ENCODE measurements around the gene CKS2. TPM values are rescaled to one million over a fixed set of nuclear protein-coding genes. Genes with fewer than 3 reads are reported as not detected.

The CKS2 gene
- 33.2 TPM for total RNA-seq

DNA sequence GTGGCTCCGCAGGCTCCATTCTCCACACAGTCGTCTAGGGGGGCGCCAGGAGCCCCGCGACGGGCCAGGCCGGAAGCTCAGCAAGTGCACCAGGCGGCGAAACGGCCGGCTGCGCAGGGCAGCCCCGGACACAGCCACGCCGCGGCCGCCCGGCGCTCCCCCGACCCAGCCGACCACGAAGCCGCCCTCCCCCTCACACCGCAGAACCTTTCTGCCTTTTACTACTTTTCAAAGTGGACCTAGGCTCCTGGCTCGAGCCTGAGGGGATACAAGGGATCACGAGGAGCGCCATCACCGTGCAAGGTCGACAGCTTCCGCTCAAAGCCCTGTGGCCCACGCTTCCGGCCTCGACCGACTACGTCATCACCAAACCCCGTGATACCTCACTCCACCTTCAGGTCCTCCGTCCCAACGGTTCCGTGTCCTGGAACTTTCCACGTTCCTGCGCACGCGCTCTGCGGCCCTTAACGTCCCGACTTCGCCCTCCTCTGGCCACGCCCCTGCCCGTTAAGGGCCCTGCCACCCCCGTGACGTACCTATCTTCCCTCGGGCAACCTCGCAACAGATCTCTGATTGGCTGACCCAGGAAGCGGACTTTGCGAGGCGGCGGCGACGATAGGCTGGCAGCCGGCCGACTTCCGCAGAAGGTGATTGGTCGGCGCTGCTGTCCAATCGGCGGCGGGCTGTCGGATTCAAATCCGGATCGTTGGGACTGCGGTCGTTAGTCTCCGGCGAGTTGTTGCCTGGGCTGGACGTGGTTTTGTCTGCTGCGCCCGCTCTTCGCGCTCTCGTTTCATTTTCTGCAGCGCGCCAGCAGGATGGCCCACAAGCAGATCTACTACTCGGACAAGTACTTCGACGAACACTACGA lies at the start of gene CKS2:
TSS of gene CKS2 (plus strand) at position 721 of the 871 bp plus-strand sequence. CDS start at position 819, 98 bp downstream.

GRCh38 chr9:89318123-89319014 lies 7.4 kb downstream of the CKS2 start, which contains the start of gene SECISBP2:
Gene SECISBP2 (plus strand): TSS chr9:89318500. CDS start chr9:89318577, 77 bp downstream.

Small RNA genes lying within 50 kb of the gene (small RNA-seq; reads per million reads assigned to genes)
- gene MIR3153 (ENCODE audit: low replicate concordance), result not detected

Other genes with a start within 250 kb of the CKS2 start
- gene SHC3, start 132.4 kb upstream of the CKS2 start, total RNA-seq, result 5.8 TPM
- 63.6 TPM for gene SECISBP2, start 7.3 kb downstream of the CKS2 start, total RNA-seq
- gene SEMA4D, start 186.9 kb downstream of the CKS2 start, total RNA-seq, result 53.8 TPM

Measured in metanephros (tissue), 2 donors.